Keratinocyte (primary cell): ENCODE measurements around the gene SEZ6. TPM values are rescaled to one million over a fixed set of nuclear protein-coding genes. Genes with fewer than 3 reads are reported as not detected.

Source experiments
- DNase-seq: peaks from one replicate; pipeline ENCODE4 v3.0.0-alpha.2; 2011; ENCODE audit warnings: low read depth, missing footprints, low spot score
- FAIRE-seq: peaks from 2 replicates; lab custom pipeline; 2011; peaks lifted over from hg19 to GRCh38; lab: Jason Lieb, UNC
- H2AFZ ChIP-seq: 2 replicates; pipeline ENCODE4 v1.6.0; 2012; ENCODE audit warnings: low read length, control low read depth, inconsistent platforms; ENCODE audit not compliant: control insufficient read depth
- H3K27ac ChIP-seq: 2 replicates; pipeline ENCODE4 v1.5.1; 2011; ENCODE audit warnings: low read length; ENCODE audit not compliant: control insufficient read depth, insufficient read depth
- H3K27me3 ChIP-seq: 3 replicates; pipeline ENCODE4 v1.6.0; 2011; ENCODE audit warnings: low read length; ENCODE audit not compliant: control insufficient read depth, insufficient read depth; ENCODE audit errors: extremely low read depth
- H3K36me3 ChIP-seq, 2 experiments: 2 replicates in 1 of 2; 3 replicates in 1 of 2; pipeline ENCODE4 v1.5.1; 2011; ENCODE audit warnings: low read length in 2 of 2, mild to moderate bottlenecking in 1 of 2; ENCODE audit not compliant: control insufficient read depth in 2 of 2, insufficient read depth in 2 of 2; ENCODE audit errors: extremely low read depth in 1 of 2
- H3K4me1 ChIP-seq: 3 replicates; pipeline ENCODE4 v1.5.1; 2011; ENCODE audit warnings: low read length; ENCODE audit not compliant: control insufficient read depth, insufficient read depth; ENCODE audit errors: extremely low read depth
- H3K4me2 ChIP-seq: 3 replicates; pipeline ENCODE4 v1.6.0; 2011; ENCODE audit warnings: low read depth, low read length; ENCODE audit not compliant: control insufficient read depth, insufficient read depth; ENCODE audit errors: extremely low read depth
- H3K4me3 ChIP-seq, 3 experiments: fragments of 200-600 bp in 1 of 3; sonication (generic) in 1 of 3; 2 replicates in 2 of 3; 3 replicates in 1 of 3; pipeline ENCODE4 v1.5.1; 2011 to 2016; ENCODE audit warnings: low read length in 3 of 3, mild to moderate bottlenecking in 3 of 3, control low read depth in 2 of 3, inconsistent platforms in 1 of 3, low read depth in 1 of 3, mixed read lengths in 1 of 3, mixed run types in 1 of 3, moderate library complexity in 1 of 3; ENCODE audit not compliant: control insufficient read depth in 2 of 3, insufficient read depth in 2 of 3; ENCODE audit errors: extremely low read depth in 1 of 3
- H3K79me2 ChIP-seq: 2 replicates; pipeline ENCODE4 v1.6.0; 2012; ENCODE audit warnings: low read length; ENCODE audit not compliant: control insufficient read depth, insufficient read depth
- H3K9ac ChIP-seq: 3 replicates; pipeline ENCODE4 v1.6.0; 2011; ENCODE audit warnings: low read length; ENCODE audit not compliant: control insufficient read depth, insufficient read depth; ENCODE audit errors: extremely low read depth
- H3K9me1 ChIP-seq: 3 replicates; pipeline ENCODE4 v1.6.0; 2011; ENCODE audit warnings: low read length; ENCODE audit not compliant: control insufficient read depth, insufficient read depth; ENCODE audit errors: extremely low read depth
- H3K9me3 ChIP-seq: 2 replicates; pipeline ENCODE4 v1.5.1; 2012; ENCODE audit warnings: low read depth, low read length; ENCODE audit not compliant: control insufficient read depth
- H4K20me1 ChIP-seq: 3 replicates; pipeline ENCODE4 v1.6.0; 2011; ENCODE audit warnings: low read length; ENCODE audit not compliant: control insufficient read depth, insufficient read depth; ENCODE audit errors: extremely low read depth
- EZH2 ChIP-seq: IDR thresholded peaks from one replicate; pipeline ENCODE4 v1.6.1; 2012; ENCODE audit warnings: inconsistent platforms, mild to moderate bottlenecking, low read length, moderate library complexity
- dilution Hi-C: fragments of 300-500 bp; cut with MboI; formaldehyde crosslinking; loops from one replicate; pipeline ENCODE4 v1.7.0; 2020; ENCODE audit warnings: low sequenced_read_pairs; ENCODE audit not compliant: extremely low pct_ligation_motif_present
- polyA plus RNA-seq, 5 experiments: library from polyadenylated mRNA; depleted of rRNA in 3 of 5; stranded (reverse) in 3 of 5; stranded (forward) in 1 of 5; unstranded in 1 of 5; fragments of >200 nt; gene quantifications; 1 replicate in 1 of 5; 2 replicates in 3 of 5; 3 replicates in 1 of 5; pipeline versions ENCODE4 v1.2.1 to v1.2.3, GENCODE V29; 2011 to 2012; ENCODE audit warnings: missing spikeins in 2 of 5, low read depth in 1 of 5, low replicate concordance in 1 of 5
- TF ChIP-seq, protein P1 (sequence below), 3 experiments: IDR thresholded peaks in 1 of 3; conservative IDR thresholded peaks in 1 of 3; optimal IDR thresholded peaks in 1 of 3; 2 replicates in 2 of 3; 3 replicates in 1 of 3; pipeline versions ENCODE3 to v1.5.1; 2011; ENCODE audit warnings: low read length in 3 of 3, mild to moderate bottlenecking in 3 of 3, moderate library complexity in 2 of 3, control low read depth in 1 of 3, inconsistent platforms in 1 of 3; ENCODE audit not compliant: insufficient read depth in 2 of 3; ENCODE audit errors: extremely low read depth in 1 of 3

The SEZ6 gene
- polyA plus RNA-seq, 1 donor (not counting 4 experiments of a cell fraction or from before 2014, with no cell fraction given) = not detected

DNA sequence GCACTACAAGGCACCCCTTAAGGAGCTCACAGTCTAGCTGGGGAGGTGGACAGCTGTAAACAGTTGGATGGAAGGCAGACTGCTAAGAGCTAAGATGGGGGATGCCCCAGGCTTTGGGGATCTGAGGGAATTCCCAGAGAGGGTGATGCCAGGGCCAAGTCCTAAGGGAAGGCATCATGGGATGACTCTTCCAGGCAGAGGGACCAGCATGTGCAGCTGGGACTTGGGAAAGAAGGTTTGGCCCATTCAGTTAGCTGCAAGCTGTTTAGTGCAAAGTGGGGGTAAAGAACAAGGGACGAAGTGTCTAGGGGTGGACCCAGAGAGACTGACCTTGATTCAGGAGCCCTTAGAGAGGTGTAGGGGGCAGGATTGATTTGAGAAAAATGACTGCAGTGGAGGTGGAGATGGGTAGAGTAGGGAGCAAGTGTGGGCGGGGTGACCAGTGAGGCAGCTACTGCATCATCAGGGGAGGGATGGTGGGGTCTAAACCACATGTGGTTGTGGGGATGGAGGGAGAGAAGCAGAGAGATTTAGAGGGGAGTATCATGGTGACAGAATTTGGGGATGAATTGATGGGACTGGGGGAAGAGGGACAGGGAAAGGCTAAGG lies 27.4 kb downstream of the SEZ6 start:
- H3K4me1 ChIP-seq = no peaks in the 10 kb centered on the region
- H4K20me1 ChIP-seq = peaks cover 2% of the 10 kb centered on the region
- H3K27me3 ChIP-seq = peaks cover 42% of the 10 kb centered on the region
- DNase-seq (no peak), FAIRE-seq (no peak)
- H3K36me3 ChIP-seq = no peaks in the 10 kb centered on the region
- H3K4me2 ChIP-seq = no peak overlapping the region
- TF ChIP-seq, protein P1, sequence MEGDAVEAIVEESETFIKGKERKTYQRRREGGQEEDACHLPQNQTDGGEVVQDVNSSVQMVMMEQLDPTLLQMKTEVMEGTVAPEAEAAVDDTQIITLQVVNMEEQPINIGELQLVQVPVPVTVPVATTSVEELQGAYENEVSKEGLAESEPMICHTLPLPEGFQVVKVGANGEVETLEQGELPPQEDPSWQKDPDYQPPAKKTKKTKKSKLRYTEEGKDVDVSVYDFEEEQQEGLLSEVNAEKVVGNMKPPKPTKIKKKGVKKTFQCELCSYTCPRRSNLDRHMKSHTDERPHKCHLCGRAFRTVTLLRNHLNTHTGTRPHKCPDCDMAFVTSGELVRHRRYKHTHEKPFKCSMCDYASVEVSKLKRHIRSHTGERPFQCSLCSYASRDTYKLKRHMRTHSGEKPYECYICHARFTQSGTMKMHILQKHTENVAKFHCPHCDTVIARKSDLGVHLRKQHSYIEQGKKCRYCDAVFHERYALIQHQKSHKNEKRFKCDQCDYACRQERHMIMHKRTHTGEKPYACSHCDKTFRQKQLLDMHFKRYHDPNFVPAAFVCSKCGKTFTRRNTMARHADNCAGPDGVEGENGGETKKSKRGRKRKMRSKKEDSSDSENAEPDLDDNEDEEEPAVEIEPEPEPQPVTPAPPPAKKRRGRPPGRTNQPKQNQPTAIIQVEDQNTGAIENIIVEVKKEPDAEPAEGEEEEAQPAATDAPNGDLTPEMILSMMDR (optimal IDR thresholded peaks at IDR 0.05 in 1 of 3, IDR thresholded peaks at IDR 0.05 in 1 of 3, conservative IDR thresholded peaks at IDR 0.05 in 1 of 3; ENCODE audit: extremely low read depth in 1 of 3, insufficient read depth in 2 of 3, low read length in 3 of 3) = no peak
- TF ChIP-seq EZH2 = no peak
- no peak overlapping the region for H3K4me3 ChIP-seq
- H3K27ac ChIP-seq = no peak overlapping the region
- no peaks in the 10 kb centered on the region for H3K9me3 ChIP-seq
- H3K79me2 ChIP-seq = no peaks in the 10 kb centered on the region
- H3K9me1 ChIP-seq = no peaks in the 10 kb centered on the region
- H2AFZ ChIP-seq = no peak overlapping the region
- no peak overlapping the region for H3K9ac ChIP-seq
- dilution Hi-C loops = no loop called here

DNA sequence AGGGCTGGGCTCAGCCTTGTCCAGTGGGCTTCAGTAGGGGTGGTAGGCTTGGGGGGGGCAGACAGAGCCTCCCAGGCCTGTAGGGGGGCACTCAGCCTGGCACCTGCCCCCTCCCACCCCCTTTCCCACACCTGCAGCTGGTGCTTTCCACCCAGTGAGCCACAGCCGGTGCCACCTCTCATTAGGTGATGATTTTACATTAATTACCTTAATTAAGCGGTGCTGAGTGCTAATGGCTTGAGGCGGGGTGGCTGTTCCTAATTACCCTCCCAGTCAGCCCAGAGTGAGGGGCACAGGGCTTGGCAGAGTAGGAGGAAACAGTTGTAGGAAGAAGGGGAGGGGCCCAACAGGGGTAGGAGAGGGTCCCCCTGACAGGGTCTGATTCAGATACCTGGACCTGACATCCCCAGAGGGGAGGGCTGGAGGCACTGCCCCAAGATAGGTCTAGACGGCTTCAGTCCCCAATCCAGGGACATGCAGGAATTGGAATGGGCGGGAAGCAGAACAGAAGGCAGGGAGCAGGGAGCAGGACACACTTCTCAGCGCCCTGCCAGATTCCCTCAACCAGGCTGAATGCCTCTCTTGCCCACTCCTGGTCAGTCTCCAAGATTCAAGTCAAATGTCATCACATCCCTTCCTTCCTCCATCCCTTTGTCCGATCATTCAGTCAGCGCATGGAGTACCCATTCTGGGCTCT lies 28.0 kb downstream of the SEZ6 start:
- Histone ChIP-seq H3K9me1 (no peaks in the 10 kb centered on the region), H3K27me3 (peaks cover 48% of the 10 kb centered on the region), H4K20me1 (peaks cover 2% of the 10 kb centered on the region), H3K4me1 (no peaks in the 10 kb centered on the region), H3K9me3 (no peaks in the 10 kb centered on the region), H3K4me2 (no peak overlapping the region), H3K4me3 (no peak overlapping the region), H3K79me2 (no peaks in the 10 kb centered on the region), H3K9ac (no peak overlapping the region), H3K36me3 (no peaks in the 10 kb centered on the region), H3K27ac (no peak overlapping the region), H2AFZ (no peak overlapping the region)
- DNase-seq (no peak), FAIRE-seq (no peak)
- dilution Hi-C loops = no loop called here
- TF ChIP-seq, protein P1 (optimal IDR thresholded peaks at IDR 0.05 in 1 of 3, IDR thresholded peaks at IDR 0.05 in 1 of 3, conservative IDR thresholded peaks at IDR 0.05 in 1 of 3; ENCODE audit: extremely low read depth in 1 of 3, insufficient read depth in 2 of 3, low read length in 3 of 3) = no peak
- TF ChIP-seq EZH2 = no peak
